ENCODE measurements around the gene PRKCI. TPM values are rescaled to one million over a fixed set of nuclear protein-coding genes. Genes with fewer than 3 reads are reported as not detected.

The PRKCI gene
- total RNA-seq, 1 experiment from 2014 or later, result 25.2 TPM

GRCh38 chr3:170307671-170308405 lies 85.6 kb downstream of the PRKCI start:
- Histone ChIP-seq H3K79me2 (ENCODE audit: insufficient read depth, low read length) (no peaks in the 10 kb centered on the region), H3K4me1 (ENCODE audit: control insufficient read depth in 1 of 2, insufficient read depth in 2 of 2, low read length in 2 of 2) (no peaks in the 10 kb centered on the region), H3K36me3 (ENCODE audit: control insufficient read depth in 1 of 2, insufficient read depth in 2 of 2, low read length in 2 of 2) (no peaks in the 10 kb centered on the region), H3K4me2 (ENCODE audit: low read length) (no peak overlapping the region), H3K4me3 (replicated peaks in 1 of 2; ENCODE audit: low read depth in 1 of 2, low read length in 2 of 2) (no peak overlapping the region), H2AFZ (ENCODE audit: low read depth, low read length, poor library complexity, severe bottlenecking) (no peak overlapping the region), H3K9me2 (ENCODE audit: insufficient read depth) (no peaks in the 10 kb centered on the region), H3K9me3 (ENCODE audit: control insufficient read depth in 1 of 2, insufficient read depth in 1 of 2, low read depth in 1 of 2, low read length in 2 of 2) (no peaks in the 10 kb centered on the region), H4K20me1 (ENCODE audit: insufficient read depth) (no peaks in the 10 kb centered on the region), H3K9ac (ENCODE audit: low read length) (no peak overlapping the region), H3K27ac (ENCODE audit: low read depth, low read length) (no peak overlapping the region), H3K27me3 (ENCODE audit: insufficient read depth, low read length) (no peaks in the 10 kb centered on the region)
- ChIA-PET CTCF (interaction anchor here (3.9 kb wide), 1 partner anchor 103 kb away, joined by 21 read pairs; no protein-coding TSS in a partner anchor), RAD21 (ENCODE audit: low non-redundant PET in 1 of 2, low total read pairs in 2 of 2, uncharacterized antibody in 2 of 2, unreplicated experiment in 2 of 2) (no interaction called here), POLR2A (no interaction called here)
- intact Hi-C loops (cut with micrococcal nuclease), result no loop called here
- TF ChIP-seq REST (IDR thresholded peaks at IDR 0.05; ENCODE audit: low read depth), result no peak
- TF ChIP-seq ZBTB33 (IDR thresholded peaks at IDR 0.05; ENCODE audit: extremely low read depth, insufficient replicate concordance, low read length), result no peak
- TF ChIP-seq CBX3 (IDR thresholded peaks at IDR 0.05; ENCODE audit: low read depth), result no peak
- TF ChIP-seq EZH2phosphoT487 (IDR thresholded peaks at IDR 0.05; ENCODE audit: borderline replicate concordance), result no peak
- TF ChIP-seq MAX (IDR thresholded peaks at IDR 0.05), result no peak
- no peak for TF ChIP-seq EGR1 (IDR thresholded peaks at IDR 0.05; ENCODE audit: low read depth)
- no peak for TF ChIP-seq ELF1 (IDR thresholded peaks at IDR 0.05; ENCODE audit: borderline replicate concordance, low read depth)
- TF ChIP-seq ATF3 (IDR thresholded peaks at IDR 0.05), result no peak
- TF ChIP-seq POLR2AphosphoS5 (IDR thresholded peaks at IDR 0.05; ENCODE audit: low read depth, low read length), result no peak
- TF ChIP-seq RAD21 (IDR thresholded peaks at IDR 0.05; ENCODE audit: low read depth), result no peak
- no peak for TF ChIP-seq POLR2A (IDR thresholded peaks at IDR 0.05; ENCODE audit: borderline replicate concordance, extremely low read depth, insufficient read depth, insufficient read length)
- TF ChIP-seq SIN3A (IDR thresholded peaks at IDR 0.05; ENCODE audit: low read depth), result no peak
- TF ChIP-seq SP1 (IDR thresholded peaks at IDR 0.05; ENCODE audit: low read depth), result no peak
- no peak for TF ChIP-seq TCF7L2 (IDR thresholded peaks at IDR 0.05; ENCODE audit: borderline replicate concordance, extremely low read depth, insufficient read depth, insufficient read length)
- DNase-seq (ENCODE audit: low read depth, low spot score), result no peak
- ATAC-seq, result no peak
- BruUV-seq (replicated peaks), result no TSS peak

Data from HCT116 (cell line).